C4-2B (cell line): ENCODE measurements around the gene AK5.
"Not testable (repeated sequence)": the region's sequence is repeated elsewhere in the genome, so short reads cannot be mapped to it uniquely, and the experiment has no call there.

ENCODE experiments used
- H3K27ac ChIP-seq: fragments of 450-650 bp; 2 replicates; pipeline ENCODE4 v1.5.1; 2017
- CTCF ChIP-seq: fragments of 450-650 bp; conservative IDR thresholded peaks from 2 replicates; pipeline ENCODE4 v1.5.1; 2017; ENCODE audit warnings: mild to moderate bottlenecking
- ZFX ChIP-seq: fragments of 450-650 bp; IDR thresholded peaks from 2 replicates; pipeline ENCODE4 v1.6.1; 2017

AK5 gene

DNA sequence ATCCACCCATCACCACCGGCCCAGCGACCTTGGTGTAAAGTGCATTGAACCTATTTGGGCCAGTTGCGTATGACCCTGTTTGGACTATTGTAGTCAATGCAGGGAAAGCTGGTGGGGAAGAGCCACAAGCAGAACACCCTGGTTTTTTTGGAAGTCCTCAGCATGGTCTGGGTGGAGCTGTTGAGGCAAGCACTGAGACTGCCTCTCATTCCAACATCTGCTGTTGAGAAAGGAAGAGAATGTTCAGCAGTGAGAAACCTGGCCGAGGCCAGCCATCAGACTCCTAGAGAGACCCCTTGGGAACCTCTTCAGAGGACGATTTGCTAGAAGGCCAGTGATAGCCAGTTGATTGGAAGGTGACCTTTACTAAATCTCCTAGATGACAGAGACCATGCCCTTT is 217.6 kb downstream of the AK5 start:
- TF ChIP-seq ZFX (no peak), CTCF (no peak)
- no peak overlapping the region for H3K27ac ChIP-seq

DNA sequence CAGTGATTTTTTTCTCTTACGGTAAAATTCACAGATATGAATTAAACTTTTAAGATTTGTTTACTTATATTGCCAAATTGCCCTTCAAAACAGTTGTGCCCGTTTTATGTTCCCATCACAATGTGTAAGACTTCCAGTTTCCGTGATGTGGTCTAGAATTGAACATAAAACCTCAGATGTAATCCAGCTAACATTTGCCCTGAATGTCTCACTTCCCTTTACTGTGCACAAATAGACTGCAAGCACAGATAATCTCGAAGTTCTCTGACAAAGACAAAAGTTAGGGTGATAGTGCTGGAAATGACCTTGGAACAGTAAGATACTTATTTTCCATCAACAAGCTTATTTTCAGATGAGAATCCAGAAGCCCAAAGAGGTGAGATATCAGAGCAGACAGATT is 223.2 kb downstream of the AK5 start:
- no peak overlapping the region for H3K27ac ChIP-seq
- TF ChIP-seq ZFX (no peak), CTCF (no peak)

- TF ChIP-seq CTCF (no peak), ZFX (no peak)
- no peak overlapping the region; the same call in 1 of the 2 replicates for H3K27ac ChIP-seq
Observed at GRCh38 chr1:77506771-77507170, 225.0 kb downstream of the AK5 start.

DNA sequence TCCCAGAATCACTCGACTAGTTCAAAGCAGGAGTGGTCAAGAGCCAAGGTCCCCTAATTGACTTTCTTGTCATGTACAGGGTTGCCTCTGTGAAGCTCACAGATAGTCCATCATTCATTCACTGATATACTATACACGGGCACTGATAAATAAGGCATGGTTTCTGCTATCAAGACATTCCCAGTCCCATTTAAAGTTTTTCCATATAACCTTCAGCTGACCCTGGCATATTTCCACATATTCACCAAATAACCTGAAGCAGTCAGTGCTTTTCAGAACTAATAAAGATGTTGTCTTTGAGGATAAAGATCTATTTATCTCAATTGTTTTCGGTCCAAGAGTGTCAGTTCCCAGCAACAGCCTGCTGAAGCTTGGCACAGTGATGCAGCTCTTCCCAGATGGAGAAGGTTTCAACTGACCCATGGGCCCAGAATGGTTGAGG is 227.3 kb downstream of the AK5 start:
- H3K27ac ChIP-seq: peak overlapping the region; percentile 89
- TF ChIP-seq ZFX (no peak), CTCF (no peak)

DNA sequence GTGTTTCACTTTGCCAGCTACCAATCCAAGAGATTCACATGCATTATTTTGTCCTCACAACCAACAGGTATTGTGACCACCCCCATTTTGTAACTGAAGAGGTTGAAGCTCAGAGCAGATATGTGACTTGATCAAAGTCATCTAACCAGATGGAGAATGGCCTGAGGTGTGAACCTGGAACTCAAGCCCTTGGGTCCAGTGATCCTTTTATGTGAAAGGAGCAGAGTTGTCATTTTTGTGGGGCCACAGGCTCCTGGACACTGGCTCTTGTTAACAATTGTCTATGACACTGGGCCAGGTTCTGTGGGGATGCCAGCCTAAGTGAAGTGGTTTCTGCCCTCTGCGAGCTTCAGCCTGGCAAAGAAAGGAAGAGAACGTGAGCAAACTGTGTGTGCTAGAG is 228.1 kb downstream of the AK5 start:
- peak overlapping the region; percentile 89 for H3K27ac ChIP-seq
- TF ChIP-seq ZFX (no peak), CTCF (no peak)

GRCh38 chr1:77511440-77511840 is 229.6 kb downstream of the AK5 start:
- no peak overlapping the region for H3K27ac ChIP-seq
- TF ChIP-seq CTCF (no peak), ZFX (no peak)

GRCh38 chr1:77512650-77513049 is 230.8 kb downstream of the AK5 start:
- H3K27ac ChIP-seq: not testable (repeated sequence)

DNA sequence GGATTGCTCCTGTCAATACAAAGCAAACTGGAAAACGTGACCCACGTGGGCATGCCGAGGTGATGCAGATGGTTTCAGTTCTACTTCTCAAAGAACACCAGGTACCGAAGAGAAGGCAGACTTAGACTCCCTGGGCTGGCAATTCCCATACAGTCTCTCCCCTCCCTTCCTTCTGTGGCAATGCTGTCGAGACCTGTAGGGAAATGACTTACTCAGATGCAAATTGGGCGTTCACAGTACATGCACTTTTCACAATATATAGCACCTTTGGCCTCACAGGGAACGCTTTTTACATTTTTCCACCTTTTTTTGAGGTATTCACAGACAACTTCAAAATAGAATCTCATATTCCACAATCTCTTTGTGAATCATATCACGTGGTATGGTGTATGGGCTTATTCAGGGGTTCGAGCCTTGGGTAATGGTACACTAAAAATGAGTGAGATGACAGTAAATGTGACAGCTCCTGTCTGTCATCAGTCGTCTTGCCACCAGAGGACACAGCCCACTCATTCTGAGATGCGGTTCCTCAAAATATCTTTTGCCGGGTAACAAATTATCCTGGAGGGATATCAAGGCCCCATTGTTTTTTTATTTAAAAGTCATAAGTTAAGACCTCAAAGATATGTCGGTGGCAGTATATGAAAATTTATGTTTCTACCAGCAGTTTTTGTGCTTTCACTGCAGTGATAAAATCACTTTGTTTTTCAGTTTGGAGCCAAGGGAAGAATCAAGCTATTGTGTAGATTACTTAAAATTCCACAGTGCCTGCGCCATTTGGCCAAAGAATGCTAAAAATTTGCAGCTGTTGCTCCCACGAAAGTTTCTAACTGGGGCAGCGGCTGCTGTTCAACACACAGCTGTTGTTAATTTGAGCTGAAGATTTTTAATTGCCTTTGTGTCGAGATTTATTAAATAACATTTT is 232.3 kb downstream of the AK5 start:
- H3K27ac ChIP-seq: no peak overlapping the region
- TF ChIP-seq CTCF (no peak), ZFX (no peak)
